MCF 10A (cell line): ENCODE data around the gene GRIK5. TPM values are rescaled to one million over a fixed set of nuclear protein-coding genes. Genes with fewer than 3 reads are reported as not detected.
"Not testable (repeated sequence)": the region's sequence is repeated elsewhere in the genome, so short reads cannot be mapped to it uniquely, and the experiment has no call there.

Source experiments
- BruUV-seq: library from RNA; stranded (reverse); fragments of 400-500 nt; replicated peaks from 2 replicates; lab custom pipeline; 2021; lab: Mats Ljungman, UMichigan
- CTCF ChIA-PET: fragments of 300-600 bp; sonication (Branson Sonifier 250); formaldehyde crosslinking; extraction: SDS; loops from one replicate; lab custom pipeline; 2021; ENCODE audit warnings: antibody characterized with exemption, inconsistent platforms; lab: Yijun Ruan, JAX
- POLR2A ChIA-PET: fragments of 300-600, 350-650 bp; sonication (Branson Sonifier 250); formaldehyde crosslinking; extraction: SDS; loops from one replicate; lab custom pipeline; 2020; ENCODE audit warnings: antibody characterized with exemption, inconsistent platforms; lab: Yijun Ruan, JAX
- DNase-seq: peaks from one replicate; pipeline ENCODE4 v3.0.0-alpha.2; 2018; ENCODE audit not compliant: unreplicated experiment
- H3K27ac Mint-ChIP-seq: one replicate; pipeline ENCODE4 v1.8.0; 2022; ENCODE audit warnings: mild to moderate bottlenecking, low read depth, mixed read lengths; ENCODE audit not compliant: unreplicated experiment
- H3K27me3 Mint-ChIP-seq: one replicate; pipeline ENCODE4 v1.8.0; 2022; ENCODE audit warnings: mixed read lengths; ENCODE audit not compliant: insufficient read depth, unreplicated experiment
- H3K36me3 Mint-ChIP-seq: one replicate; pipeline ENCODE4 v1.8.0; 2022; ENCODE audit warnings: mild to moderate bottlenecking, moderate library complexity, mixed read lengths; ENCODE audit not compliant: insufficient read depth, unreplicated experiment
- H3K4me1 Mint-ChIP-seq: one replicate; pipeline ENCODE4 v1.8.0; 2022; ENCODE audit warnings: mixed read lengths; ENCODE audit not compliant: insufficient read depth, unreplicated experiment
- H3K4me3 Mint-ChIP-seq: one replicate; pipeline ENCODE4 v1.8.0; 2022; ENCODE audit warnings: mild to moderate bottlenecking, moderate library complexity, mixed read lengths; ENCODE audit not compliant: unreplicated experiment
- H3K9me3 Mint-ChIP-seq: one replicate; pipeline ENCODE4 v1.8.0; 2022; ENCODE audit warnings: mixed read lengths; ENCODE audit not compliant: unreplicated experiment
- intact Hi-C: fragments of 100-400 bp; cut with micrococcal nuclease; formaldehyde crosslinking; loops from 2 replicates; pipeline ENCODE4 v1.14.1; 2022
- total RNA-seq: library from RNA; stranded (reverse); gene quantifications from 2 replicates; pipeline ENCODE4 v1.2.3, GENCODE V29; 2022
- TF ChIP-seq, protein P1 (sequence below): fragments of 200-600 bp; IDR thresholded peaks from one replicate; pipeline ENCODE4 v1.8.0; 2022; ENCODE audit warnings: antibody characterized with exemption, mild to moderate bottlenecking; ENCODE audit not compliant: unreplicated experiment

GRIK5 gene
- total RNA-seq, 1 experiment from 2014 or later: 1.8 TPM

DNA sequence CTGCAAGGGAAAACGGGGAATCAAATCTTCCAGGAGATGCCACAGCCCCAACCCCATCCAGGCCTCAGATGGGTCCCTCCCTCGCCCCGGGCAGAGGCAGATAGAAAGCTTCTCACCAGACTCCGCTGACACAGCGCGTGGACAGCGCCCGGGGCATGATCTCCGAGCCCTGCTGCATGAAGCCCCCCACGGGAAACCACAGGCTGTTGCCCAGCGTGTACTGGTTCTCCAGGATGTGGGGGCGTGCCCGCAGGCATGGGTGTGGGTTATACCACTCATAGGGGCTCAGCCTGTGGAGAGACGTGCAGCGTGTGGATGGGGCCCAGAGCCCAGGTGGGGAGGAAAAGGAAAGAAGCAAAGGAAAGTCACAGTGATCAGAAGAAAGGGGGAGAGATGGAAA lies 48.8 kb downstream of the GRIK5 start:
- H3K27ac Mint-ChIP-seq: no peak overlapping the region
- TF ChIP-seq, protein P1, sequence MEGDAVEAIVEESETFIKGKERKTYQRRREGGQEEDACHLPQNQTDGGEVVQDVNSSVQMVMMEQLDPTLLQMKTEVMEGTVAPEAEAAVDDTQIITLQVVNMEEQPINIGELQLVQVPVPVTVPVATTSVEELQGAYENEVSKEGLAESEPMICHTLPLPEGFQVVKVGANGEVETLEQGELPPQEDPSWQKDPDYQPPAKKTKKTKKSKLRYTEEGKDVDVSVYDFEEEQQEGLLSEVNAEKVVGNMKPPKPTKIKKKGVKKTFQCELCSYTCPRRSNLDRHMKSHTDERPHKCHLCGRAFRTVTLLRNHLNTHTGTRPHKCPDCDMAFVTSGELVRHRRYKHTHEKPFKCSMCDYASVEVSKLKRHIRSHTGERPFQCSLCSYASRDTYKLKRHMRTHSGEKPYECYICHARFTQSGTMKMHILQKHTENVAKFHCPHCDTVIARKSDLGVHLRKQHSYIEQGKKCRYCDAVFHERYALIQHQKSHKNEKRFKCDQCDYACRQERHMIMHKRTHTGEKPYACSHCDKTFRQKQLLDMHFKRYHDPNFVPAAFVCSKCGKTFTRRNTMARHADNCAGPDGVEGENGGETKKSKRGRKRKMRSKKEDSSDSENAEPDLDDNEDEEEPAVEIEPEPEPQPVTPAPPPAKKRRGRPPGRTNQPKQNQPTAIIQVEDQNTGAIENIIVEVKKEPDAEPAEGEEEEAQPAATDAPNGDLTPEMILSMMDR: no peak
- BruUV-seq: no TSS peak
- no peak overlapping the region for H3K4me3 Mint-ChIP-seq
- POLR2A ChIA-PET: interaction anchor here (0.6 kb wide), 1 partner anchor 136 kb away, joined by 3 read pairs; no protein-coding TSS in a partner anchor
- peaks cover 13% of the 10 kb centered on the region for H3K4me1 Mint-ChIP-seq
- no peaks in the 10 kb centered on the region for H3K9me3 Mint-ChIP-seq
- peaks cover 7% of the 10 kb centered on the region for H3K36me3 Mint-ChIP-seq
- intact Hi-C loops: no loop called here
- CTCF ChIA-PET: interaction anchor here (0.6 kb wide), 1 partner anchor 363 kb away, joined by 3 read pairs; no protein-coding TSS in a partner anchor
- no peak for DNase-seq
- H3K27me3 Mint-ChIP-seq: peaks cover 22% of the 10 kb centered on the region

DNA sequence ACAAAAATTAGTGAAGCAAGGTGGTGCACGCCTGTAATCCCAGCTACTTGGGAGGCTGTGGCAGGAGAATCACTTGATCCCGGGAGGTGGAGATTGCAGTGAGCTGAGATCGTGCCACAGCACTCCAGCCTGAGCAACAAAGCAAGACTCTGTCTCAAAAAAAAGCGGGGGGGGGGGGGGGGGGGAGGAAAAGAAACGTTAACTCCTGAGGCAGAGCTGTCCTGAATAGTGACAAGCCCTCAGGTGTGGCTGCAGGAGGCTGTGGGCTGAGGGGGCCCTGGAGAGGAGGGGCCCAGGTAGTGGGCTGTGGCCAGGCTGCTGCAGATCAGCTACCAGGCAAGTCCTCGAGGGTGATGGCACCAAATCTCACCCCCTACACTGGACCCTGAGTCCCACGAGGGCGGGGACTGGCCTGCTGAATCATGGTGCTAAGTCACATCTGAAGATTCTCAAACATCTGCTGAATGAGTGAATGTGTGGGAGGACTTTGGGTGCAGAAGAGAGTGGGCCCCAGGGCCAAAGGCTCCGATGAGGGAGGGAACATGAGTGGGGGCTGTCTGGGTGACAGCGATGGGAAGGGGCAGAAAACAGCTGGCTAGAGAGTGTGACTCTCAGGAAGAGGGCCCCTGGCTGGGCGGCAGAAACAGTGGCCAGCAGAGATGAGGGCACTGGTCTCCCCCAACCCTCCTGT lies 51.4 kb downstream of the GRIK5 start:
- Mint-ChIP-seq H3K4me3 (no peak overlapping the region), H3K27ac (no peak overlapping the region), H3K27me3 (peaks cover 11% of the 10 kb centered on the region), H3K9me3 (no peaks in the 10 kb centered on the region), H3K36me3 (no peaks in the 10 kb centered on the region), H3K4me1 (peaks cover 8% of the 10 kb centered on the region)
- intact Hi-C loops: no loop called here
- no peak for DNase-seq
- ChIA-PET POLR2A (no interaction called here), CTCF (no interaction called here)
- BruUV-seq: no TSS peak
- TF ChIP-seq, protein P1: no peak

DNA sequence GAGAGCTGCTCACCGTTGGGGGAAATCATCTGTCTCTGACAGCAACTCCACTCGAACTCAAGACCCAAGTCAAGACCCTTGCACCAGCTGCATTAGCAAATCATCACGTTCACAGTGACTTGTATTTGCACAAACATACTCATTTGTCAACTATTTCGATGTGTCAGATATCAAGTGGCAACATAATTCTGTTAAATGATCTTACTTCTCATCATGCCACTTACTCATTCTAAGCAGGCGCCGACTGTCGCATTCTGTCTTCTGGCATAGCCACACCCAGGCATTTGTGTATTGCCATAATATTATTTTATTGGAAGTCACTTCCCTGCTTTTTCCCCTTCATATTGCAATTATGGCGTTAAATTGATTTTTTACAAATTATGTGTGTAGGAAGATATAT lies 53.0 kb downstream of the GRIK5 start:
- no peak overlapping the region for H3K4me3 Mint-ChIP-seq
- TF ChIP-seq, protein P1: no peak
- DNase-seq: no peak
- H3K36me3 Mint-ChIP-seq: no peaks in the 10 kb centered on the region
- H3K27me3 Mint-ChIP-seq: peaks cover 11% of the 10 kb centered on the region
- ChIA-PET CTCF (interaction anchor here (0.7 kb wide), 1 partner anchor 286 kb away, joined by 3 read pairs; no protein-coding TSS in a partner anchor), POLR2A (interaction anchor here (0.7 kb wide), 1 partner anchor 143 kb away, joined by 3 read pairs; no protein-coding TSS in a partner anchor)
- no peak overlapping the region for H3K27ac Mint-ChIP-seq
- H3K4me1 Mint-ChIP-seq: peaks cover 8% of the 10 kb centered on the region
- H3K9me3 Mint-ChIP-seq: no peaks in the 10 kb centered on the region
- BruUV-seq: no TSS peak
- intact Hi-C loops: no loop called here

DNA sequence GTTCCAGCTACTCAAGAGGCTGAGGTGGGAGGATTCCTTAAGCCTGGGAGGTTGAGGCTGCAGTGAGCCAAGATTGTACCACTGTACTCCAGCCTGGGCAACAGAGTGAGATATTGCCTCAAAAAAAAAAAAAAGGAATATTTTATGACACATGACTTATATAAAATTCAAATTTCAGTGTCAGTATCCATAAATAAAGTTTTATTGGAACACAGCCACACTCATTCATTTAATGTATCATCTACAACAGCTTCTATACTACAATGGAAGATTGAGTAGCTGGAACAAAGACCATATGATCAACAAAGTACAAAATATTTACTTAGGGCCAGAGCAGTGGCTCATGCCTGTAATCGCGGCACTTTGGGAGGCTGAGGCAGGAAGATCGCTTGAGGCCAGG lies 57.3 kb downstream of the GRIK5 start:
- H3K27me3 Mint-ChIP-seq, POLR2A ChIA-PET, intact Hi-C loops, H3K9me3 Mint-ChIP-seq, H3K27ac Mint-ChIP-seq, BruUV-seq, H3K36me3 Mint-ChIP-seq, H3K4me3 Mint-ChIP-seq, DNase-seq: not testable (repeated sequence)
- CTCF ChIA-PET: interaction anchor here (0.7 to 1.1 kb wide), 3 partner anchors 10 to 77 kb away, joined by 4 to 5 read pairs (median 4); no protein-coding TSS in a partner anchor
- peaks cover 15% of the 10 kb centered on the region for H3K4me1 Mint-ChIP-seq
